ENCODE data around the gene ATP5ME. TPM values are rescaled to one million over a fixed set of nuclear protein-coding genes. Genes with fewer than 3 reads are reported as not detected.

ATP5ME gene
- total and polyA plus RNA-seq, 2 of the 13 experiments (the other 11 are each of a cell fraction or from before 2014, with no cell fraction given): 305 to 753 TPM

DNA sequence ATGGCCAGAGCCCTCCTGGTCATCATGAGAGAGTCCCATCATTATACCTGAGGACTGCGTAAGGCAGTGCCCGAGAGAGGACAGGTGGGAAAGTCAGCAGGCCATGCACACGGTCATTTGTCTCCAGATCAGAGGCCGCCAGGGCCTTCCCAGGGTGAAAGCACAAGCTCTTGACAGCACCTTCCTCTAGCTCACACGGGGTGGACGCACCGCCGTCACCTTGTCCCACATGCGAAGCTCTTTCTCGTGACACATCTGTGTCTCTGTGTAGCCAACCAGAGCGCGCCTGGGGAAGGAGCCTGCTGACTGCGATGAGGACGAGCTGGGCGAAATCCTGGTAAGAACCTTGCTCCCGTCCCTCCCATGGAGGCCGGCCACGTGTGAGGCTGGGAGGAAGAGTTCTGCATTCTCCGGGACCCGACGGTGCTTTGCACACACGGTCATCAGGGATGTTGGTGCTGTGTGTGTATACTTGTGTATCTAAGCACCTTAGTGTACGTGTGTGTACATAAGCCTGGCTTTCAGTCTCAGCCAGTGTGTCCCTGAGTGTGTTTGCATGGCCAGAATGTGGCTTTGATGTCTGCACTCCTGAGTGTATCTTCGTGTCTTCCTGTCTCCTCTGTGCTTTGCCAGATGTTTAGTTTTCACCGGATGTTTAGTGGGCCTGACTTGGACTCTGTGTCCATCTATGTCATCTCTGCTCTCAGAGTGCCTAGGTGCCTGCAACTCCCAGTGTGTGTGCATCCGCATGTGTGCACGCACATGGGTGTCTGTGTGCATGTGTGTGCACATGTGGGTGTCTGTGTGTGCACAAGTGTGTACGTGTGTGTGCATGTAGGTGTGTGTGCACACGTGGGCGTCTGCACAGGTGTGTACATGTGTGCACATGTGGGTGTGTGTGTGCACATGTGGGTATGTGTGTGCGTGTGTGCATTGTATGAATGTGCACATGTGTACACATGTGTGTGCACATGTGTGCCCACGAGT is 15.1 kb downstream of the ATP5ME start (continued):
- TF ChIP-seq, protein P1, sequence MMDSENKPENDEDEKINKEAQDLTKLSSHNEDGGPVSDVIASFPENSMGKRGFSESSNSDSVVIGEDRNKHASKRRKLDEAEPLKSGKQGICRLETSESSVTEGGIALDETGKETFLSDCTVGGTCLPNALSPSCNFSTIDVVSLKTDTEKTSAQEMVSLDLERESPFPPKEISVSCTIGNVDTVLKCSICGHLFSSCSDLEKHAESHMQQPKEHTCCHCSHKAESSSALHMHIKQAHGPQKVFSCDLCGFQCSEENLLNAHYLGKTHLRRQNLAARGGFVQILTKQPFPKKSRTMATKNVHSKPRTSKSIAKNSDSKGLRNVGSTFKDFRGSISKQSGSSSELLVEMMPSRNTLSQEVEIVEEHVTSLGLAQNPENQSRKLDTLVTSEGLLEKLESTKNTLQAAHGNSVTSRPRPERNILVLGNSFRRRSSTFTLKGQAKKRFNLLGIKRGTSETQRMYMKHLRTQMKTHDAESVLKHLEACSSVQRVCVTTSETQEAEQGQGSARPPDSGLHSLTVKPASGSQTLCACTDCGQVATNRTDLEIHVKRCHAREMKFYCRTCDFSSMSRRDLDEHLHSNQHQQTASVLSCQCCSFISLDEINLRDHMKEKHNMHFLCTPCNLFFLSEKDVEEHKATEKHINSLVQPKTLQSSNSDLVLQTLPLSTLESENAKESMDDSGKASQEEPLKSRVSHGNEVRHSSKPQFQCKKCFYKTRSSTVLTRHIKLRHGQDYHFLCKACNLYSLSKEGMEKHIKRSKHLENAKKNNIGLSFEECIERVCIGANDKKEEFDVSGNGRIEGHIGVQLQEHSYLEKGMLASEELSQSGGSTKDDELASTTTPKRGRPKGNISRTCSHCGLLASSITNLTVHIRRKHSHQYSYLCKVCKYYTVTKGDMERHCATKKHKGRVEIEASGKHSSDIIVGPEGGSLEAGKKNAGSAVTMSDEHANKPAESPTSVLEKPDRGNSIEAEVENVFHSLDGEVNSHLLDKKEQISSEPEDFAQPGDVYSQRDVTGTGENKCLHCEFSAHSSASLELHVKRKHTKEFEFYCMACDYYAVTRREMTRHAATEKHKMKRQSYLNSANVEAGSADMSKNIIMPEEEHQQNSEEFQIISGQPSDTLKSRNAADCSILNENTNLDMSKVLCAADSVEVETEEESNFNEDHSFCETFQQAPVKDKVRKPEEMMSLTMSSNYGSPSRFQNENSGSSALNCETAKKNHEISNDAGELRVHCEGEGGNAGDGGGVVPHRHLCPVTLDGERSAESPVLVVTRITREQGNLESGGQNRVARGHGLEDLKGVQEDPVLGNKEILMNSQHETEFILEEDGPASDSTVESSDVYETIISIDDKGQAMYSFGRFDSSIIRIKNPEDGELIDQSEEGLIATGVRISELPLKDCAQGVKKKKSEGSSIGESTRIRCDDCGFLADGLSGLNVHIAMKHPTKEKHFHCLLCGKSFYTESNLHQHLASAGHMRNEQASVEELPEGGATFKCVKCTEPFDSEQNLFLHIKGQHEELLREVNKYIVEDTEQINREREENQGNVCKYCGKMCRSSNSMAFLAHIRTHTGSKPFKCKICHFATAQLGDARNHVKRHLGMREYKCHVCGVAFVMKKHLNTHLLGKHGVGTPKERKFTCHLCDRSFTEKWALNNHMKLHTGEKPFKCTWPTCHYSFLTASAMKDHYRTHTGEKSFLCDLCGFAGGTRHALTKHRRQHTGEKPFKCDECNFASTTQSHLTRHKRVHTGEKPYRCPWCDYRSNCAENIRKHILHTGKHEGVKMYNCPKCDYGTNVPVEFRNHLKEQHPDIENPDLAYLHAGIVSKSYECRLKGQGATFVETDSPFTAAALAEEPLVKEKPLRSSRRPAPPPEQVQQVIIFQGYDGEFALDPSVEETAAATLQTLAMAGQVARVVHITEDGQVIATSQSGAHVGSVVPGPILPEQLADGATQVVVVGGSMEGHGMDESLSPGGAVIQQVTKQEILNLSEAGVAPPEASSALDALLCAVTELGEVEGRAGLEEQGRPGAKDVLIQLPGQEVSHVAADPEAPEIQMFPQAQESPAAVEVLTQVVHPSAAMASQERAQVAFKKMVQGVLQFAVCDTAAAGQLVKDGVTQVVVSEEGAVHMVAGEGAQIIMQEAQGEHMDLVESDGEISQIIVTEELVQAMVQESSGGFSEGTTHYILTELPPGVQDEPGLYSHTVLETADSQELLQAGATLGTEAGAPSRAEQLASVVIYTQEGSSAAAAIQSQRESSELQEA (CRISPR knock-in tag; IDR thresholded peaks at IDR 0.05; ENCODE audit: not compliant biosample characterization): no peak
- TF ChIP-seq, protein P2, sequence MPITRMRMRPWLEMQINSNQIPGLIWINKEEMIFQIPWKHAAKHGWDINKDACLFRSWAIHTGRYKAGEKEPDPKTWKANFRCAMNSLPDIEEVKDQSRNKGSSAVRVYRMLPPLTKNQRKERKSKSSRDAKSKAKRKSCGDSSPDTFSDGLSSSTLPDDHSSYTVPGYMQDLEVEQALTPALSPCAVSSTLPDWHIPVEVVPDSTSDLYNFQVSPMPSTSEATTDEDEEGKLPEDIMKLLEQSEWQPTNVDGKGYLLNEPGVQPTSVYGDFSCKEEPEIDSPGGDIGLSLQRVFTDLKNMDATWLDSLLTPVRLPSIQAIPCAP (CRISPR knock-in tag; IDR thresholded peaks at IDR 0.05; ENCODE audit: low read depth): no peak
- TF ChIP-seq, protein P3, sequence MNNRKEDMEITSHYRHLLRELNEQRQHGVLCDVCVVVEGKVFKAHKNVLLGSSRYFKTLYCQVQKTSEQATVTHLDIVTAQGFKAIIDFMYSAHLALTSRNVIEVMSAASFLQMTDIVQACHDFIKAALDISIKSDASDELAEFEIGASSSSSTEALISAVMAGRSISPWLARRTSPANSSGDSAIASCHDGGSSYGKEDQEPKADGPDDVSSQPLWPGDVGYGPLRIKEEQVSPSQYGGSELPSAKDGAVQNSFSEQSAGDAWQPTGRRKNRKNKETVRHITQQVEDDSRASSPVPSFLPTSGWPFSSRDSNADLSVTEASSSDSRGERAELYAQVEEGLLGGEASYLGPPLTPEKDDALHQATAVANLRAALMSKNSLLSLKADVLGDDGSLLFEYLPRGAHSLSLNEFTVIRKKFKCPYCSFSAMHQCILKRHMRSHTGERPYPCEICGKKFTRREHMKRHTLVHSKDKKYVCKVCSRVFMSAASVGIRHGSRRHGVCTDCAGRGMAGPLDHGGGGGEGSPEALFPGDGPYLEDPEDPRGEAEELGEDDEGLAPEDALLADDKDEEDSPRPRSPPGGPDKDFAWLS (CRISPR knock-in tag; IDR thresholded peaks at IDR 0.05; ENCODE audit: borderline replicate concordance): no peak
- TF ChIP-seq KDM5B (CRISPR knock-in tag; IDR thresholded peaks at IDR 0.05; ENCODE audit: borderline replicate concordance) (no peak), NR2F1 (CRISPR knock-in tag; IDR thresholded peaks at IDR 0.05) (no peak), SP2 (CRISPR knock-in tag; IDR thresholded peaks at IDR 0.05) (no peak), WIZ (CRISPR knock-in tag; IDR thresholded peaks at IDR 0.05) (no peak), FOXC1 (CRISPR knock-in tag; IDR thresholded peaks at IDR 0.05; ENCODE audit: borderline replicate concordance) (no peak), CHD4 (IDR thresholded peaks at IDR 0.05; ENCODE audit: borderline replicate concordance, low read length) (peak; percentile 75; the same call in 1 of the 2 replicates), SOX6 (IDR thresholded peaks at IDR 0.05) (no peak), SOX6 (CRISPR knock-in tag; IDR thresholded peaks at IDR 0.05) (peak; percentile 42; the same call in 1 of the 2 replicates)
- TF ChIP-seq, protein P4, sequence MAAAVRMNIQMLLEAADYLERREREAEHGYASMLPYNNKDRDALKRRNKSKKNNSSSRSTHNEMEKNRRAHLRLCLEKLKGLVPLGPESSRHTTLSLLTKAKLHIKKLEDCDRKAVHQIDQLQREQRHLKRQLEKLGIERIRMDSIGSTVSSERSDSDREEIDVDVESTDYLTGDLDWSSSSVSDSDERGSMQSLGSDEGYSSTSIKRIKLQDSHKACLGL (CRISPR knock-in tag; IDR thresholded peaks at IDR 0.05): no peak
- TF ChIP-seq, protein P5, sequence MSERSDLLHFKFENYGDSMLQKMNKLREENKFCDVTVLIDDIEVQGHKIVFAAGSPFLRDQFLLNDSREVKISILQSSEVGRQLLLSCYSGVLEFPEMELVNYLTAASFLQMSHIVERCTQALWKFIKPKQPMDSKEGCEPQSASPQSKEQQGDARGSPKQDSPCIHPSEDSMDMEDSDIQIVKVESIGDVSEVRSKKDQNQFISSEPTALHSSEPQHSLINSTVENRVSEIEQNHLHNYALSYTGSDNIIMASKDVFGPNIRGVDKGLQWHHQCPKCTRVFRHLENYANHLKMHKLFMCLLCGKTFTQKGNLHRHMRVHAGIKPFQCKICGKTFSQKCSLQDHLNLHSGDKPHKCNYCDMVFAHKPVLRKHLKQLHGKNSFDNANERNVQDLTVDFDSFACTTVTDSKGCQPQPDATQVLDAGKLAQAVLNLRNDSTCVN (CRISPR knock-in tag; IDR thresholded peaks at IDR 0.05; ENCODE audit: borderline replicate concordance): no peak

All from HepG2 (cell line).